Measurements from ENCODE around the gene PROM2.

Gene PROM2

GRCh38 chr2:95323347-95324155, 49.3 kb downstream of the PROM2 start:
- no peak overlapping the region for H3K4me3 ChIP-seq (ENCODE audit: low read length)
- no peak for TF ChIP-seq ZNF274 (IDR thresholded peaks at IDR 0.05; ENCODE audit: low read depth, low read length)

- TF ChIP-seq ZNF274 (IDR thresholded peaks at IDR 0.05; ENCODE audit: low read depth, low read length), result no peak
- H3K4me3 ChIP-seq (ENCODE audit: low read length), result no peak overlapping the region
These were observed 50.8 kb downstream of the PROM2 start for GRCh38 chr2:95325026-95325425.

- no peak overlapping the region for H3K4me3 ChIP-seq (ENCODE audit: low read length)
- no peak for TF ChIP-seq ZNF274 (IDR thresholded peaks at IDR 0.05; ENCODE audit: low read depth, low read length)
These were observed 51.6 kb downstream of the PROM2 start for GRCh38 chr2:95325590-95326432.

- H3K4me3 ChIP-seq (ENCODE audit: low read length), result no peak overlapping the region
- no peak for TF ChIP-seq ZNF274 (IDR thresholded peaks at IDR 0.05; ENCODE audit: low read depth, low read length)
These were observed 52.3 kb downstream of the PROM2 start for GRCh38 chr2:95326433-95327140.

GRCh38 chr2:95327861-95328260, 53.6 kb downstream of the PROM2 start:
- TF ChIP-seq ZNF274 (IDR thresholded peaks at IDR 0.05; ENCODE audit: low read depth, low read length), result no peak

GRCh38 chr2:95328358-95329125, 54.3 kb downstream of the PROM2 start:
- no peak for TF ChIP-seq ZNF274 (IDR thresholded peaks at IDR 0.05; ENCODE audit: low read depth, low read length)

More at GRCh38 chr2:95327861-95328260, 53.6 kb downstream of the PROM2 start:
- H3K4me3 ChIP-seq (ENCODE audit: low read length), result no peak overlapping the region

GRCh38 chr2:95329401-95329800, 55.2 kb downstream of the PROM2 start:
- no peak overlapping the region for H3K4me3 ChIP-seq (ENCODE audit: low read length)
- TF ChIP-seq ZNF274 (IDR thresholded peaks at IDR 0.05; ENCODE audit: low read depth, low read length), result no peak

More at GRCh38 chr2:95328358-95329125, 54.3 kb downstream of the PROM2 start:
- no peak overlapping the region for H3K4me3 ChIP-seq (ENCODE audit: low read length)

- no peak overlapping the region for H3K4me3 ChIP-seq (ENCODE audit: low read length)
- no peak for TF ChIP-seq ZNF274 (IDR thresholded peaks at IDR 0.05; ENCODE audit: low read depth, low read length)
These were observed 55.9 kb downstream of the PROM2 start for GRCh38 chr2:95329891-95330793.

GRCh38 chr2:95330794-95331338, 56.6 kb downstream of the PROM2 start:
- TF ChIP-seq ZNF274 (IDR thresholded peaks at IDR 0.05; ENCODE audit: low read depth, low read length), result no peak
- no peak overlapping the region for H3K4me3 ChIP-seq (ENCODE audit: low read length)

GRCh38 chr2:95331606-95332005, 57.4 kb downstream of the PROM2 start:
- TF ChIP-seq ZNF274 (IDR thresholded peaks at IDR 0.05; ENCODE audit: low read depth, low read length), result no peak
- no peak overlapping the region for H3K4me3 ChIP-seq (ENCODE audit: low read length)

GRCh38 chr2:95332036-95332435, 57.8 kb downstream of the PROM2 start:
- no peak for TF ChIP-seq ZNF274 (IDR thresholded peaks at IDR 0.05; ENCODE audit: low read depth, low read length)
- no peak overlapping the region for H3K4me3 ChIP-seq (ENCODE audit: low read length)

- H3K4me3 ChIP-seq (ENCODE audit: low read length), result no peak overlapping the region
- no peak for TF ChIP-seq ZNF274 (IDR thresholded peaks at IDR 0.05; ENCODE audit: low read depth, low read length)
These were observed 58.8 kb downstream of the PROM2 start for GRCh38 chr2:95333056-95333455.
